ENCODE data around the gene SPA17. TPM values are rescaled to one million over a fixed set of nuclear protein-coding genes. Genes with fewer than 3 reads are reported as not detected.
A peak's percentile ranks its signal among the peaks of the same experiment; 100 is the strongest.

The SPA17 gene
- total RNA-seq, 1 donor from 2014 or later = 1.7 TPM

GRCh38 chr11:124642628-124643027 is 31.1 kb upstream of the SPA17 start:
- TF ChIP-seq CTCF (IDR thresholded peaks at IDR 0.05) = no peak
- TF ChIP-seq POLR2AphosphoS5 (IDR thresholded peaks at IDR 0.05; ENCODE audit: insufficient read depth in 1 of 2, low read depth in 1 of 2) = no peak
- no peak for TF ChIP-seq POLR2A (IDR thresholded peaks at IDR 0.05)
- DNase-seq (ENCODE audit: extremely low spot score in 2 of 2) = no peak
- intact Hi-C loops (cut with DNase I) = no loop called here

DNA sequence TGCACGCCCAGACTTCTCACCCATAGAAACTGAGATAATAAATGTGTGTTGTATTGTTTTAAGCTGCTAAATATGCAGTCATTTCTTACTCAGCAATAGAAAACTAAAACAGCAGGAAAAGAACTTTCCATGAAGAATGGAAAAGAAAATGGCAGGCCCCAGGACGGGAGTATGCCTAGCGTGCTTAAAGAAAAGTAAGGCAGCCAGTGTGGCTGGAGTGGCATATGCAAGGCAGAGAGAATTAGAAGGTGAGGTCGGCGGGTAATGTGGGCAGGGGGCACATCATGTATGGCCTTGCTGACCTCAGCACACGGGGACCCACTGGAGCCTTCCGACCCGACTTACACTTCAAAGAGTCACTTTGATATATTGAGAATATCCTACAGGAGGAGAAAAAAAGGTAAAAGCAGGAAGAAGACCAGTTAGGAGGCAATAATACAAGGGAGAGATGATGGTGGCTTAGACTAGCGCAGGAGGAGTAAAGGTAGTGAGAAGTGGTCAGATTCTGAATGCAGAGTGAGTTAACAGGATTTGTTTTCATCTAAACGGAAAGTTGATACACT is 30.6 kb upstream of the SPA17 start:
- DNase-seq (ENCODE audit: extremely low spot score in 2 of 2) = no peak
- H3K9me3 ChIP-seq = no peaks in the 10 kb centered on the region
- H3K27me3 ChIP-seq = no peaks in the 10 kb centered on the region
- no peak overlapping the region for H3K4me3 ChIP-seq
- intact Hi-C loops (cut with DNase I) = no loop called here
- H3K27ac ChIP-seq = no peak overlapping the region
- no peaks in the 10 kb centered on the region for H3K4me1 ChIP-seq
- TF ChIP-seq POLR2A (IDR thresholded peaks at IDR 0.05) (no peak), POLR2AphosphoS5 (IDR thresholded peaks at IDR 0.05; ENCODE audit: insufficient read depth in 1 of 2, low read depth in 1 of 2) (no peak), CTCF (IDR thresholded peaks at IDR 0.05) (no peak)
- H3K36me3 ChIP-seq = no peaks in the 10 kb centered on the region

More at GRCh38 chr11:124642628-124643027, 31.1 kb upstream of the SPA17 start:
- Histone ChIP-seq H3K27ac (no peak overlapping the region), H3K9me3 (no peaks in the 10 kb centered on the region), H3K36me3 (no peaks in the 10 kb centered on the region), H3K4me3 (no peak overlapping the region), H3K4me1 (no peaks in the 10 kb centered on the region), H3K27me3 (no peaks in the 10 kb centered on the region)

DNA sequence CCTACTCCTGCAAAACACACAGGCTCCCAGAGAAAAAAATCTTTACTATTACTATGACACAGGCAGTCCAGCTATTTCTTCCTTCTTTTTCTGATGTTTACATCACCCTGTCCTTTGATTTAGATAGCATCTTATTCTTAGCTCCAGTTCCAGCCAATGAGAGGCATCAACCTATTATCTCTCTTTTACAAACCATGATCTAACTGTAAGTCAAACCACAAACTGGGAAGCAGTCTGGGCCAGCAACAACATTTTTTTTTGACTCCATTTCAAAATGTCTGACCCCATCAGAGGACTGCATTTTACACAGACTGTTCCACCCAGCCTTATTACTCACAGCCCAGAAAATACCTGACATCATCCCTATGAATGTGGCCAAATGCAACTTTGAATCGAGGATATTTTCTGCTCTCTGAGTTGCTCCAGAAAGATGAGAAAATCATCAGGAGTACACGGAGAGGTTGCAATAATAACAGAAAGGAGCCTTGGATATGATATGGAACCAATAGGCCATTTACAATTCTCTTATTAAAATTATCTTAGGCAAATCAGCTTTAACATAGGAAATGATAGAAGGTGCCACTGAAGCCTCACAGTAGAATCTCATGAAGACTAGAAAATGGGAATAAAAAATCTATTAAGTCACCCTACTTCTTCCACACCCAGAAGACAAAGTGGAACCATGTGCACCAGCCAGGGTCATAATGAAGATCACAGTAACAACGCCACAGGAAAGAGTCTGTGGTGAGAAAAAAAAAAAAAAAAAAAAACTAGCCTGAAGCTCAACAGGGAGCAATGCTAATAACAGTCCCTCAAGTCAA is 29.9 kb upstream of the SPA17 start:
- intact Hi-C loops (cut with DNase I) = no loop called here
- Histone ChIP-seq H3K36me3 (no peaks in the 10 kb centered on the region), H3K9me3 (no peaks in the 10 kb centered on the region), H3K27ac (no peak overlapping the region), H3K4me3 (no peak overlapping the region), H3K27me3 (no peaks in the 10 kb centered on the region), H3K4me1 (no peaks in the 10 kb centered on the region)
- no peak for DNase-seq (ENCODE audit: extremely low spot score in 2 of 2)
- TF ChIP-seq POLR2A (IDR thresholded peaks at IDR 0.05) (no peak), CTCF (IDR thresholded peaks at IDR 0.05) (no peak), POLR2AphosphoS5 (IDR thresholded peaks at IDR 0.05; ENCODE audit: insufficient read depth in 1 of 2, low read depth in 1 of 2) (no peak)

GRCh38 chr11:124644426-124645280 is 29.1 kb upstream of the SPA17 start:
- no peaks in the 10 kb centered on the region for H3K27me3 ChIP-seq
- H3K36me3 ChIP-seq = no peaks in the 10 kb centered on the region
- H3K4me3 ChIP-seq = no peak overlapping the region
- H3K4me1 ChIP-seq = no peaks in the 10 kb centered on the region
- H3K9me3 ChIP-seq = no peaks in the 10 kb centered on the region
- H3K27ac ChIP-seq = no peak overlapping the region
- no peak for DNase-seq (ENCODE audit: extremely low spot score in 2 of 2)
- intact Hi-C loops (cut with DNase I) = no loop called here
- TF ChIP-seq POLR2A (IDR thresholded peaks at IDR 0.05) (no peak), POLR2AphosphoS5 (IDR thresholded peaks at IDR 0.05; ENCODE audit: insufficient read depth in 1 of 2, low read depth in 1 of 2) (no peak), CTCF (IDR thresholded peaks at IDR 0.05) (peak; percentile 55 to 72 (median 58))

Measured in vagina (tissue), 2 donors.